NCI-H1092 (cell line): ENCODE results near the gene DRAP1.

Source experiments
- DNase-seq: peaks from one replicate; lab custom pipeline; 2025; lab: John Stamatoyannopoulos, UW

Gene DRAP1

GRCh38 chr11:65961267-65962140, 42.3 kb downstream of the DRAP1 start, which contains the start of gene SART1:
SART1 (plus strand) TSS chr11:65961734; CDS start chr11:65961781, 47 bp downstream.
- DNase-seq, result peak; percentile 99

- no peak for DNase-seq
Measured at GRCh38 chr11:65962141-65962564, 42.9 kb downstream of the DRAP1 start.

- DNase-seq, result no peak
Measured at GRCh38 chr11:65964906-65965305, 45.7 kb downstream of the DRAP1 start.

GRCh38 chr11:65965986-65966762, 46.9 kb downstream of the DRAP1 start:
- no peak for DNase-seq

GRCh38 chr11:65967329-65967934, 48.2 kb downstream of the DRAP1 start:
- DNase-seq, result no peak

GRCh38 chr11:65968600-65969482, 49.6 kb downstream of the DRAP1 start:
- DNase-seq, result no peak
